Naive thymus-derived CD4-positive, alpha-beta T cell (primary cell): Measurements from ENCODE around the gene SYTL4. TPM values are rescaled to one million over a fixed set of nuclear protein-coding genes. Genes with fewer than 3 reads are reported as not detected.

Experiments used
- ATAC-seq: fragments of 150-1000 bp; cut with Tn5 transposase; 2 replicates; pipeline ENCODE4 v1.10.0; 2021; ENCODE audit warnings: mild to moderate bottlenecking, moderate library complexity
- CTCF ChIA-PET: fragments of 350-600 bp; sonication (Branson Sonifier 250); formaldehyde crosslinking; loops from one replicate; lab custom pipeline; 2021; ENCODE audit warnings: antibody characterized with exemption; lab: Charles Lee
- POLR2A ChIA-PET: fragments of 350-600 bp; sonication (Branson Sonifier 250); formaldehyde crosslinking; loops from one replicate; lab custom pipeline; 2021; ENCODE audit warnings: antibody characterized with exemption, inconsistent platforms; lab: Charles Lee
- DNase-seq, 9 donors: peaks; one replicate each; pipeline versions ENCODE4 v3.0.0 to v3.0.0-alpha.2; 2020 to 2022; ENCODE audit warnings: mixed read lengths in 1 of 9
- H3K27ac ChIP-seq: one replicate; pipeline ENCODE4 v1.7.0; 2013; ENCODE audit warnings: mild to moderate bottlenecking, low read depth, low read length, moderate library complexity
- H3K27me3 ChIP-seq, 2 donors: one replicate each; pipeline ENCODE4 v1.7.0; 2013; ENCODE audit warnings: low read length in 2 of 2, mild to moderate bottlenecking in 2 of 2, moderate library complexity in 2 of 2; ENCODE audit not compliant: control insufficient read depth in 2 of 2, insufficient read depth in 2 of 2
- H3K36me3 ChIP-seq, 3 experiments: 1 replicate in 2 of 3; 2 replicates in 1 of 3; pipeline ENCODE4 v1.7.0; 2013; ENCODE audit warnings: low read length in 3 of 3, mild to moderate bottlenecking in 3 of 3, moderate library complexity in 1 of 3; ENCODE audit not compliant: insufficient read depth in 3 of 3, control insufficient read depth in 2 of 3
- H3K4me1 ChIP-seq, 2 donors: one replicate each; pipeline ENCODE4 v1.7.0; 2013; ENCODE audit warnings: low read length in 2 of 2, mild to moderate bottlenecking in 2 of 2, moderate library complexity in 1 of 2; ENCODE audit not compliant: control insufficient read depth in 2 of 2, insufficient read depth in 2 of 2
- H3K4me3 ChIP-seq: 2 replicates; pipeline ENCODE4 v1.7.0; 2013; ENCODE audit warnings: mild to moderate bottlenecking, low read length
- H3K9me3 ChIP-seq, 3 experiments: 1 replicate in 2 of 3; 2 replicates in 1 of 3; pipeline ENCODE4 v1.7.0; 2013; ENCODE audit warnings: low read length in 3 of 3; ENCODE audit not compliant: control insufficient read depth in 2 of 3
- H3K27ac Mint-ChIP-seq, 9 donors: one replicate each; pipeline ENCODE4 v1.8.0; 2020 to 2022; ENCODE audit warnings: mixed read lengths in 9 of 9, mild to moderate bottlenecking in 8 of 9, moderate library complexity in 5 of 9, inconsistent platforms in 2 of 9
- H3K27me3 Mint-ChIP-seq, 5 donors: one replicate each; pipeline ENCODE4 v1.8.0; 2021 to 2022; ENCODE audit warnings: mixed read lengths in 5 of 5, mild to moderate bottlenecking in 1 of 5
- H3K36me3 Mint-ChIP-seq, 5 donors: one replicate each; pipeline ENCODE4 v1.8.0; 2020 to 2022; ENCODE audit warnings: mixed read lengths in 5 of 5, mild to moderate bottlenecking in 3 of 5, inconsistent platforms in 1 of 5
- H3K4me1 Mint-ChIP-seq, 7 donors: one replicate each; pipeline ENCODE4 v1.8.0; 2020 to 2022; ENCODE audit warnings: mixed read lengths in 7 of 7, mild to moderate bottlenecking in 3 of 7, inconsistent platforms in 1 of 7
- H3K4me3 Mint-ChIP-seq, 10 donors: one replicate each; pipeline ENCODE4 v1.8.0; 2020 to 2022; ENCODE audit warnings: mild to moderate bottlenecking in 10 of 10, mixed read lengths in 10 of 10, moderate library complexity in 6 of 10, inconsistent platforms in 2 of 10
- H3K9me3 Mint-ChIP-seq, 11 donors: one replicate each; pipeline ENCODE4 v1.8.0; 2020 to 2022; ENCODE audit warnings: mixed read lengths in 11 of 11, mild to moderate bottlenecking in 4 of 11, inconsistent platforms in 1 of 11, moderate library complexity in 1 of 11
- intact Hi-C, 2 donors: fragments of 100-400 bp; cut with micrococcal nuclease; formaldehyde crosslinking; loops; one replicate each; pipeline ENCODE4 v1.15.1; 2023
- polyA plus RNA-seq, 2 donors: library from polyadenylated mRNA; unstranded; fragments of 300-500 nt; fragmentation: Illumina TruSeq; gene quantifications; one replicate each; pipeline ENCODE4 v1.2.3, GENCODE V29; 2021
- total RNA-seq, 6 experiments: library from RNA in 5 of 6; stranded (reverse) in 5 of 6; gene quantifications; 1 replicate in 5 of 6; 2 replicates in 1 of 6; pipeline ENCODE4 v1.2.3 and lab custom pipeline; 2021 to 2026

Gene SYTL4
- total and polyA plus RNA-seq, 7 experiments from 2014 or later: 0.39 TPM; not detected in 6

DNA sequence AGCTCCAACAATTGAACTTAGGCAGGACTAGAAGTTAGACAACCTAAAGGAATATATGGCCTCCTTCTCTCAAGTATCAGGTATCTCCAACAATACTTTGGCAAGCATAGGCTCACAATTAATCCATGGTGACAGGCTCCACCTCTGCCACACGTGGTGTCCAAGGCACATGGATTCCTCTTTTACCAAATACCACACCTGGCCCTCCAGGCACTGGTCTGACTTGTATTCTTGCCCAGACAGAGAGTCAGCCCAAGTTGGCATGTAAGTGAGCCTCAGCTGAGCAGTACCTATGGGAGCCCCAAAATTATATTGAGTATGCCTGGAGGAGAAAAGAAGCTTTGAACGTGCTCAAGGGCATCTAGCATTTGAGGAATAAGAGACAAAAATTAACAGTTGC, 68.3 kb downstream of the SYTL4 start:
- no peaks in the 10 kb centered on the region for H3K27me3 ChIP-seq
- H3K4me1 ChIP-seq: no peaks in the 10 kb centered on the region
- no peaks in the 10 kb centered on the region for H3K9me3 Mint-ChIP-seq
- H3K4me3 Mint-ChIP-seq: no peak overlapping the region
- POLR2A ChIA-PET: no interaction called here
- intact Hi-C loops: no loop called here
- peaks cover 0 to 10% (median 5%) of the 10 kb centered on the region in 5 donors for H3K27me3 Mint-ChIP-seq
- no peaks in the 10 kb centered on the region for H3K36me3 Mint-ChIP-seq
- CTCF ChIA-PET: no interaction called here
- no peak overlapping the region for H3K4me3 ChIP-seq
- H3K36me3 ChIP-seq: no peaks in the 10 kb centered on the region
- no peak for ATAC-seq
- no peak overlapping the region for H3K27ac Mint-ChIP-seq
- H3K4me1 Mint-ChIP-seq: no peaks in the 10 kb centered on the region
- no peak for DNase-seq
- H3K9me3 ChIP-seq: no peaks in the 10 kb centered on the region
- no peak overlapping the region for H3K27ac ChIP-seq

DNA sequence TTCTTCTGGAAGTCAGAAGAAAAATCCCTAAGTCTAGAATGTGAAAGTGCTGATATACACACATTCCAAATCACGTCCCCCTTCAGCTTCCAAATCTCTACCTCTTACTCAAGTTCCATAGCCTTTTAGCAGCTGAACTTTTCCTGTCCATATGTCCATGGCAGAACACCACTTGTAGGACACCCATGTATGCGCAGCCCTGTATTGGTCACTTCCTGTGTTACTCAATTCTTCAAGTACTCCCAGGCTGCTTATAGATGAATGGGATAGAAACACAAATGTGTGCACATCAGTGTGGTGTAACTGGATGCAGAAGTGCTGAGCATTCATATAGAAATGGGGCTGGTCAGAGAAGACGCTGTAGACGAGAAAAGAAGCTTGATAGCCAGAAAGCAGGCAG, 69.1 kb downstream of the SYTL4 start:
- intact Hi-C loops: no loop called here
- no peaks in the 10 kb centered on the region for H3K27me3 ChIP-seq
- no peaks in the 10 kb centered on the region for H3K36me3 Mint-ChIP-seq
- peaks cover 0 to 10% (median 0%) of the 10 kb centered on the region in 5 donors for H3K27me3 Mint-ChIP-seq
- no peak overlapping the region for H3K4me3 Mint-ChIP-seq
- H3K4me1 Mint-ChIP-seq: no peaks in the 10 kb centered on the region
- no peaks in the 10 kb centered on the region for H3K36me3 ChIP-seq
- H3K4me3 ChIP-seq: no peak overlapping the region
- no peak for DNase-seq
- ATAC-seq: no peak
- CTCF ChIA-PET: no interaction called here
- no peak overlapping the region for H3K27ac Mint-ChIP-seq
- no peaks in the 10 kb centered on the region for H3K4me1 ChIP-seq
- H3K9me3 ChIP-seq: no peaks in the 10 kb centered on the region
- H3K9me3 Mint-ChIP-seq: no peaks in the 10 kb centered on the region
- POLR2A ChIA-PET: no interaction called here
- no peak overlapping the region for H3K27ac ChIP-seq

DNA sequence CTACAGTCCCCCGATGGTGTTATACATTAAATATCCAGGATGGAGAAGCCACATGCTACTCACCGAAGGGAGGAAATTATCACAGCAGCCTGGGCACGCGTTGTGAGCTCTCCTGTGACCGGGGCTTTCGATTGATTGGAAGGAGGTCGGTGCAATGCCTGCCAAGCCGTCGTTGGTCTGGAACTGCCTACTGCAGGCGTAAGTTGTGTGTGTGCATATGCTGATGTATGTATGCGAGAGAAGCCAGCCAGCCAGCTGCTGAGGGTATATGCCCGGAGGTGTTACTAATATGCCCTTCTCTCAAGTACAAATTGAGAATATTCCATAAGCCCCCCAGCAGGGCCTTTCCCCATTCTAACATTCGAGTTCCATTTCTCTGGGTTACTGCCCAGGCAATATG, 69.8 kb downstream of the SYTL4 start:
- Histone ChIP-seq H3K4me3 (no peak overlapping the region), H3K27ac (no peak overlapping the region), H3K4me1 (no peaks in the 10 kb centered on the region), H3K9me3 (no peaks in the 10 kb centered on the region), H3K36me3 (no peaks in the 10 kb centered on the region), H3K27me3 (no peaks in the 10 kb centered on the region)
- ATAC-seq (no peak), DNase-seq (no peak)
- no peak overlapping the region for H3K27ac Mint-ChIP-seq
- intact Hi-C loops: no loop called here
- H3K36me3 Mint-ChIP-seq: no peaks in the 10 kb centered on the region
- peaks cover 0 to 7% (median 0%) of the 10 kb centered on the region in 5 donors for H3K27me3 Mint-ChIP-seq
- H3K4me3 Mint-ChIP-seq: no peak overlapping the region
- no peaks in the 10 kb centered on the region for H3K4me1 Mint-ChIP-seq
- ChIA-PET CTCF (no interaction called here), POLR2A (no interaction called here)
- no peaks in the 10 kb centered on the region for H3K9me3 Mint-ChIP-seq

DNA sequence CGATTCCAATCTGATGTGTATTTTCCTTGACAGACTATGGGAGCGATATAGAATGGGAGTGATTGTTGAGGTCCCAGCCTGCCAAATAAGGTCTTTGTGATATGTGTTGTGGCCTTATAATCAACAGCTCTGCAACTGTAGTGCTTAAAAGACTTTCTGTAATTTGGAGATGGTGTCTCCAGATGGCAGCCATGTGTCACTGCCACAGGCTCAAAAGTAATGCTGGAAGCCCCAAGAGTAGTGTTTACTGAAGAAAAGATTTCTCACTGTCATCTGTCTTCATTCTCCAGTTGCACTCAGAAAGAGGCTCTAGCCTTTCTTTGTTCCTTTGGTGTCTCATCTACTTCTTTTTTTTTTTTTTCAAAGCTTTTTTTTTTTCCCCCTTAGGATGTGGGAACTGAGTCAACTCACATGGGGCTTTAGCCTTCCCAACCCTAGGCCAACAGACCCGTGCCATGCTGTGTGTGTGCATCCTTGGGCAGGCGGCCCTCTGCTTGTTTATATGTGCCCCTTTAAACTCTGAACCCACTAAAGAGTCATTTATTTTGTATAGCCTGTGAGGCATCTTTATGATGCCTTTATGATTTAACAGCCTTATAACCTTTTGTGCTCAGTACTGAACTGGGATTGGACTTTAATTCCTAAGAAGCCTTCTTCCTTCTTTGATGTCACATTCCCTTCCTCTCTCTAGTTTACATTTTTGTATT, 72.3 kb downstream of the SYTL4 start:
- DNase-seq (no peak), ATAC-seq (no peak)
- Histone ChIP-seq H3K4me1 (no peaks in the 10 kb centered on the region), H3K27me3 (no peaks in the 10 kb centered on the region), H3K9me3 (no peaks in the 10 kb centered on the region), H3K36me3 (no peaks in the 10 kb centered on the region), H3K27ac (no peak overlapping the region), H3K4me3 (no peak overlapping the region)
- no peaks in the 10 kb centered on the region for H3K9me3 Mint-ChIP-seq
- no peak overlapping the region for H3K27ac Mint-ChIP-seq
- H3K27me3 Mint-ChIP-seq: peaks cover 0 to 7% (median 0%) of the 10 kb centered on the region in 5 donors
- no peaks in the 10 kb centered on the region for H3K36me3 Mint-ChIP-seq
- H3K4me1 Mint-ChIP-seq: no peaks in the 10 kb centered on the region
- no peak overlapping the region for H3K4me3 Mint-ChIP-seq
- ChIA-PET POLR2A (no interaction called here), CTCF (no interaction called here)
- intact Hi-C loops: no loop called here

DNA sequence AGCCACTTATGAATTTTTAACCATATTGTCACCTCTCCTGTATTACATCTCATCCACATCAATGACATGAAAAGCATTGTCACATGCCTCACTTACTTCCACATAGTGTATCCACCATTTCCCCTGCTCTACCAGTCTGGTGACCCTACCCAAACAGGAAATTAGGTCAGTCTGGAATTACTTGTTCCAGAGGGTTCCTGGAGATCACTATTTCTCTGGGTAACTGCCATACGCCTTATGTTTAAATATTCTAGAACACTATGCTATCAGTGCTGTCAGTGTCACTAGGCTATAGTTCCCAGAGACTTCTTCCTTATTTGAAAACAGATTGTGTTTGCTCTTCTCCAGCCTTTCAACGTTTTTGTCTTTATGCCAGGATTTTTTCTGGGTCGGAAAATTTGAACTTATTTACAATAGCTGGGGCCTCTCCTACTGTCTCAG, 73.0 kb downstream of the SYTL4 start:
- no peaks in the 10 kb centered on the region for H3K9me3 ChIP-seq
- H3K4me1 ChIP-seq: no peaks in the 10 kb centered on the region
- Mint-ChIP-seq H3K36me3 (no peaks in the 10 kb centered on the region), H3K4me1 (no peaks in the 10 kb centered on the region), H3K27ac (no peak overlapping the region), H3K27me3 (peaks cover 0 to 7% (median 0%) of the 10 kb centered on the region in 5 donors), H3K4me3 (no peak overlapping the region), H3K9me3 (no peaks in the 10 kb centered on the region)
- H3K4me3 ChIP-seq: no peak overlapping the region
- intact Hi-C loops: no loop called here
- POLR2A ChIA-PET: no interaction called here
- CTCF ChIA-PET: no interaction called here
- H3K36me3 ChIP-seq: no peaks in the 10 kb centered on the region
- no peak overlapping the region for H3K27ac ChIP-seq
- no peaks in the 10 kb centered on the region for H3K27me3 ChIP-seq
- ATAC-seq (no peak), DNase-seq (no peak)

DNA sequence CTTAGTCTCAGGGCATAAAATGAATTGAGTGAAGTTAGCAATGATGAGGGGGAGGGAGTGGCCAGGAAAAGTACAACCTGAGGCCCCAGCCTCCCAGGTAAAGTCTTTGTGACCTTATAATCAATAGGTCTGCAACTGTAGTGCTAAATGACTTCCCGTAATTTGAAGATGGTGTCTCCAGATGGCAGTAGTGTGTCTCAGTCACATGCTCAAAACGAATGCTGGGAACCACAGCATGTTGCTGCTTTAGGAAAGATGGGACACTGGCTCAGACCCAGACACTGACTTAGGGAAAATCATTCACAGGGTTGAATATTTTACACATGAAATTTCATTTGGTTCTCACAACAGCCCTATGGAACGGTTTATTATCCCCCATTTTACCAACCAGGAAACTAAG, 77.7 kb downstream of the SYTL4 start:
- Histone ChIP-seq H3K36me3 (no peaks in the 10 kb centered on the region), H3K9me3 (no peaks in the 10 kb centered on the region), H3K27me3 (no peaks in the 10 kb centered on the region), H3K27ac (no peak overlapping the region), H3K4me3 (no peak overlapping the region), H3K4me1 (no peaks in the 10 kb centered on the region)
- POLR2A ChIA-PET: no interaction called here
- CTCF ChIA-PET: interaction anchor here (0.6 kb wide), 1 partner anchor 126 kb away, joined by 3 read pairs; no protein-coding TSS in a partner anchor
- H3K4me3 Mint-ChIP-seq: no peak overlapping the region
- no peak for ATAC-seq
- H3K4me1 Mint-ChIP-seq: no peaks in the 10 kb centered on the region
- H3K27me3 Mint-ChIP-seq: peaks cover 0 to 3% (median 0%) of the 10 kb centered on the region in 5 donors
- no peaks in the 10 kb centered on the region for H3K36me3 Mint-ChIP-seq
- H3K27ac Mint-ChIP-seq: no peak overlapping the region
- DNase-seq: no peak
- intact Hi-C loops: no loop called here
- H3K9me3 Mint-ChIP-seq: no peaks in the 10 kb centered on the region

DNA sequence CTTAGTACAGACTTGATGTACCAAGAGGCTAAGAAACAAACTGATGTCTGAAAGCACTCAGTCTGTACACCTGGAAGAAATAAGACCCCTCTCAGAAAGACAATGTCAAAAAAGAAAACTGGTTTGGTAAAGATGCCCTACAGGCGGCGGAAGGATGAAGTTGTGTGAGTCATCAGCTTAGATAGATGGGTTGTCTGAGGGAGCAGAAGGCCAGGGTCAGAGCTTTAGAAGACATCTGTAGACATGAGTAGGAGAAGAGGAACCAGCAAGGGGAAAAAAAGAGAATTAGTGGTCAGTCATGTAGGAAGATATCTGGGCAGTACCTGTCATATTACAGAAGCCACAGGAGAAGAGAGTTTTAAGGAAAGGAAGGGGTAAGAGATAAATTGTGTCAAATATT, 79.7 kb downstream of the SYTL4 start:
- H3K4me3 ChIP-seq: no peak overlapping the region
- H3K4me1 ChIP-seq: no peaks in the 10 kb centered on the region
- no peaks in the 10 kb centered on the region for H3K36me3 ChIP-seq
- POLR2A ChIA-PET: no interaction called here
- no peaks in the 10 kb centered on the region for H3K9me3 ChIP-seq
- intact Hi-C loops: no loop called here
- H3K27ac ChIP-seq: no peak overlapping the region
- ATAC-seq (no peak), DNase-seq (no peak)
- Mint-ChIP-seq H3K9me3 (no peaks in the 10 kb centered on the region), H3K4me1 (no peaks in the 10 kb centered on the region), H3K36me3 (no peaks in the 10 kb centered on the region), H3K4me3 (no peak overlapping the region), H3K27ac (no peak overlapping the region), H3K27me3 (peaks cover 0 to 3% (median 0%) of the 10 kb centered on the region in 5 donors)
- CTCF ChIA-PET: no interaction called here
- H3K27me3 ChIP-seq: no peaks in the 10 kb centered on the region
